EL (cell line): ENCODE measurements around the gene ZNF418.
A peak's percentile ranks its signal among the peaks of the same experiment; 100 is the strongest.
"Not testable (repeated sequence)": the region's sequence is repeated elsewhere in the genome, so short reads cannot be mapped to it uniquely, and the experiment has no call there.

Experiments used
- DNase-seq: peaks from one replicate; pipeline ENCODE4 v3.0.0-alpha.2; 2016

ZNF418 gene

GRCh38 chr19:57888560-57889231 is 46.5 kb downstream of the ZNF418 start, which contains the start of gene ZNF814:
Gene ZNF814 (minus strand): TSS chr19:57889037. CDS start chr19:57888802, 235 bp downstream.
- peak; percentile 48 for DNase-seq

GRCh38 chr19:57888107-57888559 is 47.1 kb downstream of the ZNF418 start:
- no peak for DNase-seq

- no peak for DNase-seq
Observed at GRCh38 chr19:57887195-57887941, 47.8 kb downstream of the ZNF418 start.

GRCh38 chr19:57886046-57886445 is 49.2 kb downstream of the ZNF418 start:
- no peak for DNase-seq

- DNase-seq, result not testable (repeated sequence)
Observed at GRCh38 chr19:57873883-57874799, 61.1 kb downstream of the ZNF418 start.

- DNase-seq, result no peak
Observed at GRCh38 chr19:57872450-57872849, 62.8 kb downstream of the ZNF418 start.
